ENCODE results near the gene CDK13. TPM values are rescaled to one million over a fixed set of nuclear protein-coding genes. Genes with fewer than 3 reads are reported as not detected.

The CDK13 gene
- total RNA-seq, 1 experiment from 2014 or later: 34.9 TPM

DNA sequence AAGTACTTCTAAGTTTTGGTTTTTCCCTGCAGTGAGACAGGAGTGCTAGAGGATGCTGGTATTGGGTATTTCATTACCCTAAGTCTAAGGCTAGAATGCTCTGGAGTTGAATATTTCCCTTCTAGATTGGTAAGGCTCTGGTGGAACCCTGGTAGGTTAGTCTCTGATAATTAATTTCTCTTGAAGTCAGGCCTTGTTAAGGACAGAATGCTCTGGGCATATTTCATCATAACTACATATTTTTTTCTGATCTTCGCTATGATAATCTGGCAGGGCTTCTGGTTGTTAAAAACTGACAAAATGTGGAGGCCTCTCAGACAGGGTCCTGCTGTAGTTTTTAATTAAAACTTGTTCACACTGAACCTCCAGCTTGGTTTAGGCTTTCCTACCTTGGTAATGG is 83.8 kb downstream of the CDK13 start:
- no peak overlapping the region for H3K4me3 ChIP-seq (ENCODE audit: low read length)
- ATAC-seq (no peak), DNase-seq (no peak)
- TF ChIP-seq, protein P1, sequence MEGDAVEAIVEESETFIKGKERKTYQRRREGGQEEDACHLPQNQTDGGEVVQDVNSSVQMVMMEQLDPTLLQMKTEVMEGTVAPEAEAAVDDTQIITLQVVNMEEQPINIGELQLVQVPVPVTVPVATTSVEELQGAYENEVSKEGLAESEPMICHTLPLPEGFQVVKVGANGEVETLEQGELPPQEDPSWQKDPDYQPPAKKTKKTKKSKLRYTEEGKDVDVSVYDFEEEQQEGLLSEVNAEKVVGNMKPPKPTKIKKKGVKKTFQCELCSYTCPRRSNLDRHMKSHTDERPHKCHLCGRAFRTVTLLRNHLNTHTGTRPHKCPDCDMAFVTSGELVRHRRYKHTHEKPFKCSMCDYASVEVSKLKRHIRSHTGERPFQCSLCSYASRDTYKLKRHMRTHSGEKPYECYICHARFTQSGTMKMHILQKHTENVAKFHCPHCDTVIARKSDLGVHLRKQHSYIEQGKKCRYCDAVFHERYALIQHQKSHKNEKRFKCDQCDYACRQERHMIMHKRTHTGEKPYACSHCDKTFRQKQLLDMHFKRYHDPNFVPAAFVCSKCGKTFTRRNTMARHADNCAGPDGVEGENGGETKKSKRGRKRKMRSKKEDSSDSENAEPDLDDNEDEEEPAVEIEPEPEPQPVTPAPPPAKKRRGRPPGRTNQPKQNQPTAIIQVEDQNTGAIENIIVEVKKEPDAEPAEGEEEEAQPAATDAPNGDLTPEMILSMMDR (conservative IDR thresholded peaks at IDR 0.05; ENCODE audit: low read depth, low read length): no peak
- TF ChIP-seq EZH2 (IDR thresholded peaks at IDR 0.05; ENCODE audit: low read length, unreplicated experiment) (no peak), EZH2phosphoT487 (IDR thresholded peaks at IDR 0.05; ENCODE audit: borderline replicate concordance, low read length) (no peak)
- no peaks in the 10 kb centered on the region for H3K36me3 ChIP-seq (ENCODE audit: low read depth, low read length)
- no peaks in the 10 kb centered on the region for H3K27me3 ChIP-seq (ENCODE audit: low read length)
- BruUV-seq (replicated peaks): no TSS peak
- ChIA-PET POLR2A (ENCODE audit: unreplicated experiment) (no interaction called here), CTCF (no interaction called here)
- no peaks in the 10 kb centered on the region for H3K4me1 ChIP-seq (ENCODE audit: insufficient read depth, low read length)
- H3K79me2 ChIP-seq (ENCODE audit: low read length): no peaks in the 10 kb centered on the region
- no peak overlapping the region for H2AFZ ChIP-seq (ENCODE audit: low read length)
- H4K20me1 ChIP-seq (ENCODE audit: low read length): no peaks in the 10 kb centered on the region
- no peak overlapping the region for H3K4me2 ChIP-seq (ENCODE audit: low read length)
- no peak overlapping the region for H3K9ac ChIP-seq (ENCODE audit: low read length)
- no peaks in the 10 kb centered on the region for H3K9me2 ChIP-seq (replicated peaks; ENCODE audit: low read length)
- no peak overlapping the region for H3K27ac ChIP-seq (ENCODE audit: low read length)
- H3F3A ChIP-seq (ENCODE audit: low read length, unreplicated experiment): no peaks in the 10 kb centered on the region
- no peaks in the 10 kb centered on the region for H3K9me3 ChIP-seq (ENCODE audit: low read length)
- intact Hi-C loops (cut with micrococcal nuclease): no loop called here

DNA sequence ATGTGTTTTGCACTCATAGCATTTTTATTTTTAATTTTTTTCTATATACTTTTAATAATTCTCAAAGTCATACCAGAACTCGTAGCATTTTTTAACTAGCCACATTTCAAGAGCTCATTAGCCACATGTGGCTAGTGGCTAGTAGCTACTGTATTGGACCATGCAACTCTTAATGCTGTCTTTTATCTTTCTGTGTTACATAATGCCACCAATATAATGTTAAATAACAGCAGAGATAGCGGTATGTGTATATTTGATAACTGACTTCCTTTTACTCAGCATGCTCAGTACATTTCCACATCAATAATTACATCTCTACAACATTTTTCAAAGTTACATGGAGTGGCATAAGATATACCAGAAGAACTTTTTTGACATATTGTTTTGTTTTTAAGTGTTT is 91.4 kb downstream of the CDK13 start:
- H3K9me3 ChIP-seq (ENCODE audit: low read length): no peaks in the 10 kb centered on the region
- no peaks in the 10 kb centered on the region for H3K79me2 ChIP-seq (ENCODE audit: low read length)
- no peaks in the 10 kb centered on the region for H3K27me3 ChIP-seq (ENCODE audit: low read length)
- H3K27ac ChIP-seq (ENCODE audit: low read length): no peak overlapping the region
- intact Hi-C loops (cut with micrococcal nuclease): no loop called here
- ChIA-PET POLR2A (ENCODE audit: unreplicated experiment) (no interaction called here), CTCF (interaction anchor here (0.9 kb wide), 1 partner anchor 11 kb away, joined by 5 read pairs; no protein-coding TSS in a partner anchor)
- H3K4me3 ChIP-seq (ENCODE audit: low read length): no peak overlapping the region
- no peak overlapping the region for H2AFZ ChIP-seq (ENCODE audit: low read length)
- no peaks in the 10 kb centered on the region for H4K20me1 ChIP-seq (ENCODE audit: low read length)
- no peak for DNase-seq
- TF ChIP-seq EZH2 (IDR thresholded peaks at IDR 0.05; ENCODE audit: low read length, unreplicated experiment): no peak
- TF ChIP-seq, protein P1 (conservative IDR thresholded peaks at IDR 0.05; ENCODE audit: low read depth, low read length): no peak
- TF ChIP-seq EZH2phosphoT487 (IDR thresholded peaks at IDR 0.05; ENCODE audit: borderline replicate concordance, low read length): no peak
- H3K9ac ChIP-seq (ENCODE audit: low read length): no peak overlapping the region
- ATAC-seq: no peak
- no peaks in the 10 kb centered on the region; the same call in 1 of the 2 replicates for H3K36me3 ChIP-seq (ENCODE audit: low read depth, low read length)
- H3K4me1 ChIP-seq (ENCODE audit: insufficient read depth, low read length): no peaks in the 10 kb centered on the region
- H3F3A ChIP-seq (ENCODE audit: low read length, unreplicated experiment): no peaks in the 10 kb centered on the region
- H3K4me2 ChIP-seq (ENCODE audit: low read length): no peak overlapping the region
- BruUV-seq (replicated peaks): no TSS peak
- no peaks in the 10 kb centered on the region for H3K9me2 ChIP-seq (replicated peaks; ENCODE audit: low read length)

DNA sequence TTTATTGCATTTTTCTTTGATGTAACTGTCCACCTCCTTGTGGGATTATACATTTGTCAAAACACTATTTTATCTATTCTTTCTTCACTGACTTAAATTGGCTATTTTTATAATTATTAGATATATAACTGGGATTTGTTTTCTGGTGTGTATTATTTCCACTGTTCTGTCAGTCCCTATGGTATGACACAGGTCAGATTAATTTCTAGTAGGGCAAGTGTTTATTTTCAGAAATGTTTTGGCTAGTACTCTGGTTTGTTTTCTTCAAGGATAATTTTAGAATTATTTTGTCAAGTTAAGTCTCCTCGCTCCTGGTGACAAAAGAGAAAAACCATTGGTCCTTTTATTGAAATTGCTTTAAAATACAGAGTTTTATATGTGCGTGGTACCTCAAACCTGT is 93.1 kb downstream of the CDK13 start:
- H3K4me2 ChIP-seq (ENCODE audit: low read length): no peak overlapping the region
- TF ChIP-seq, protein P1 (conservative IDR thresholded peaks at IDR 0.05; ENCODE audit: low read depth, low read length): no peak
- TF ChIP-seq EZH2phosphoT487 (IDR thresholded peaks at IDR 0.05; ENCODE audit: borderline replicate concordance, low read length) (no peak), EZH2 (IDR thresholded peaks at IDR 0.05; ENCODE audit: low read length, unreplicated experiment) (no peak)
- H3K9me3 ChIP-seq (ENCODE audit: low read length): no peaks in the 10 kb centered on the region
- H3K79me2 ChIP-seq (ENCODE audit: low read length): no peaks in the 10 kb centered on the region
- no peak overlapping the region for H3K9ac ChIP-seq (ENCODE audit: low read length)
- intact Hi-C loops (cut with micrococcal nuclease): no loop called here
- ChIA-PET POLR2A (ENCODE audit: unreplicated experiment) (no interaction called here), CTCF (no interaction called here)
- H3K9me2 ChIP-seq (replicated peaks; ENCODE audit: low read length): no peaks in the 10 kb centered on the region
- H3K4me3 ChIP-seq (ENCODE audit: low read length): no peak overlapping the region
- ATAC-seq (no peak), DNase-seq (no peak)
- no peak overlapping the region for H2AFZ ChIP-seq (ENCODE audit: low read length)
- no peaks in the 10 kb centered on the region for H4K20me1 ChIP-seq (ENCODE audit: low read length)
- H3F3A ChIP-seq (ENCODE audit: low read length, unreplicated experiment): no peaks in the 10 kb centered on the region
- no peaks in the 10 kb centered on the region for H3K4me1 ChIP-seq (ENCODE audit: insufficient read depth, low read length)
- no peak overlapping the region for H3K27ac ChIP-seq (ENCODE audit: low read length)
- H3K27me3 ChIP-seq (ENCODE audit: low read length): no peaks in the 10 kb centered on the region
- BruUV-seq (replicated peaks): no TSS peak
- peaks cover 3% of the 10 kb centered on the region for H3K36me3 ChIP-seq (ENCODE audit: low read depth, low read length)
